Spleen (tissue), 7 donors: ENCODE measurements around the gene DUOX1.

Experiments used
- POLR2A ChIP-seq, 3 donors: fragments of 450-650 bp; IDR thresholded peaks; one replicate each; pipeline ENCODE4 v1.5.1; 2017; ENCODE audit warnings: antibody characterized with exemption in 3 of 3, mild to moderate bottlenecking in 1 of 3
- POLR2AphosphoS5 ChIP-seq, 3 donors: sonication (generic); formaldehyde crosslinking; IDR thresholded peaks; one replicate each; pipeline ENCODE4 v1.5.1; 2017; ENCODE audit warnings: antibody characterized with exemption in 3 of 3
- TF ChIP-seq, protein P1 (sequence below), 11 experiments: fragments of 200-600 bp in 7 of 11; fragments of 450-650 bp in 4 of 11; sonication (generic) in 4 of 11; IDR thresholded peaks in 8 of 11; conservative IDR thresholded peaks in 3 of 11; 1 replicate in 7 of 11; 2 replicates in 4 of 11; pipeline versions ENCODE4 v1.4.0 to v1.8.0; 2016 to 2021; ENCODE audit warnings: antibody characterized with exemption in 11 of 11, inconsistent platforms in 4 of 11, mild to moderate bottlenecking in 1 of 11
- donor health status: DM: no; HTN: no; CAD: no; lungs with moderate emphysema.
- donor health status: DM: no; HTN: no; CAD: no.
- donor health status: DM: no; HTN: no; CAD: no.

DNA sequence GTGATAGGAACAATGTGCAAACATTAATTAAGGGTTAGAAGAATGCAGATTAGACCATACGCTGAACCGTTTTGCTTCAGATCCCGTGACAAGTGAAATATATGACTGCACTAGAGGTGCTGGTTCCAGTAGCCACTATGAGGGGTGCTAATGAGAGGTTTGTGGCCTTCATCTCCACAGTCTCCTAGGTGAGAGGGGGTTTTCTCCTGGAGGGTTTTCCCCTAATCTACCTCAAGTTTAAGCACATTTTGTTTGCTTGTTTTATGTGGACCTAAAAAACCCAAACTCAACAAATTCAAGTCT is 71.7 kb downstream of the DUOX1 start:
- TF ChIP-seq, protein P1, sequence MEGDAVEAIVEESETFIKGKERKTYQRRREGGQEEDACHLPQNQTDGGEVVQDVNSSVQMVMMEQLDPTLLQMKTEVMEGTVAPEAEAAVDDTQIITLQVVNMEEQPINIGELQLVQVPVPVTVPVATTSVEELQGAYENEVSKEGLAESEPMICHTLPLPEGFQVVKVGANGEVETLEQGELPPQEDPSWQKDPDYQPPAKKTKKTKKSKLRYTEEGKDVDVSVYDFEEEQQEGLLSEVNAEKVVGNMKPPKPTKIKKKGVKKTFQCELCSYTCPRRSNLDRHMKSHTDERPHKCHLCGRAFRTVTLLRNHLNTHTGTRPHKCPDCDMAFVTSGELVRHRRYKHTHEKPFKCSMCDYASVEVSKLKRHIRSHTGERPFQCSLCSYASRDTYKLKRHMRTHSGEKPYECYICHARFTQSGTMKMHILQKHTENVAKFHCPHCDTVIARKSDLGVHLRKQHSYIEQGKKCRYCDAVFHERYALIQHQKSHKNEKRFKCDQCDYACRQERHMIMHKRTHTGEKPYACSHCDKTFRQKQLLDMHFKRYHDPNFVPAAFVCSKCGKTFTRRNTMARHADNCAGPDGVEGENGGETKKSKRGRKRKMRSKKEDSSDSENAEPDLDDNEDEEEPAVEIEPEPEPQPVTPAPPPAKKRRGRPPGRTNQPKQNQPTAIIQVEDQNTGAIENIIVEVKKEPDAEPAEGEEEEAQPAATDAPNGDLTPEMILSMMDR (IDR thresholded peaks at IDR 0.05 in 8 of 11, conservative IDR thresholded peaks at IDR 0.05 in 3 of 11), result no peak
- TF ChIP-seq POLR2A (IDR thresholded peaks at IDR 0.05), result no peak
- TF ChIP-seq POLR2AphosphoS5 (IDR thresholded peaks at IDR 0.05), result no peak
